ENCODE measurements around the gene ATPAF2.

The ATPAF2 gene

DNA sequence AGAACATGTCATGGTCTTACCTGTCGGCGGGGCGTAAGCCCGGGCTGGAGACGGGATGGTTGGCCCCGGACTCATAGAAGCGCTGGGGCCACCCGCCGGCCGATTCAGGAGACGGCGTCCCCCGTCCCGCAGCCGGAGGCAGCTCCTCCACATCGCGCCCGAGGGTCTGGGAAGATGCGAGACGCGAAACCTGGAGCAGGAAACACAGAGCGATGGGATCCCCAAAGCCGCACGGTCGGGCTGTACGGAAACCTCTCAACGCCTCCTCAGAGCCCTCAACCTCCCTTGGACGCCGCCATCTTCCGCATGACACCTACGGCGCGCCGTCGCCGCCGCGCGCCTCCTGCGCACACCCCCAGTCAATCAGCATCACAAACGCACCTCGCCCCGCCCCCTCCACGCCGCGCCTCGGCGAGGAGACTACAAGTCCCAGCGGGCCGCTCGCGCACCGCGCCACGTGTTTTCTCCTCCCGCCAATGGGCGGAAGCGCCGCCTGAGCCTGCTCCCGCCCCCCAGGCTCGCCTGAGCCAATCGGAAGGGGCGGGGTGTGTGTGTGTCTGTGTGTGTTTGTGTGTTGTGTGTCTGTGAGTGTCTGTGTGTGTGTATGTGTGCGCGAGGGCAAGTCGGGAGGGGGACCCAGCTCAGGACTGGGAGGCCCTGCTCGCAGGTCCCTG is at the start of gene ATPAF2, which contains the start of gene GID4:
Gene ATPAF2, minus strand, starts transcription at position 308 of the 674 bp plus-strand sequence. Its CDS starts 155 bp downstream, at position 153.
Gene GID4, plus strand, starts transcription at position 548 of the 674 bp plus-strand sequence. Its CDS starts 57 bp downstream, at position 605.
- ATAC-seq: peak; percentile 88 to 90

DNA sequence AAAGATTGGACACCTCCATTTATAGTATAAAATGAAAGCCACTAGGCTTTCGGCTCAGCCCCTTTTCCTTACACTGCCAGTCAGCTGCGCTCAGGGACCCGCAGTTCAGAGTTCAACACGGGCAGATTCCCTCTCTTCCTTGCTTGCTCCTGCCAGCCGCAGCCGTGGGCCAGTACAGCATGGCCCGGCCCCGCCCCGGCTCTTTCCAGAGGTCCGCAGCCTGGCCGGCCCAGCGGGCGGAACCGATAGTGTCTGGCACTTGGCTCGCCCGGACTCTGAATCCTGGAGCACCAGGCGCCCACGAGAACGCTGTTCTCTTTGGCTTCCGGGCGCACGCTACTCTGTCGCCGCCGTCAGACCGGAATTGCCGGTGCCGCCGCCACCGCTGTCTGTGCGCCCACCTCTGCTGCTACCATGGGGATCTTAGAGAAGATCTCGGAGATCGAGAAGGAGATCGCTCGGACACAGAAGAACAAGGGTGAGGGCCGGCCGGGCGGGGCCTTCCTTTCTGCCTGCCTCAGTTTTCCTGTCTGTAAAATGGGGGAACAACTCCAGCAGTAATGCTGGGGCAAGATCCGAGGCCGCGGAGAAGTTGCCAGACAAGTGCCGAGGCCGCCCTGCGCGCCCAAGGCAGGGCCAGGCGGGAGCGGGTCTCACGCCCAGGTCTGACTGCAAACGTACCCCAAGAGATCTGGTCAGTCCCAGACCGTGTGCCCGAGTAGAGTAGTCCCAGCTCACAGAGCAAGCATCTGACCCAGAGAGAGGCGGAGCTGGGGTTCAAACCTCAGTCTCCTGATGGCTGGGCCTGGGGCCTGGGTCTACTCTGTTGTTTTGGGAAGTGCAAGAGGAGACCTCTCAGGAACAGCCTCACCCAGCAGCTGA is 48.9 kb upstream of the ATPAF2 start, which contains the start of gene DRG2:
Gene DRG2, plus strand, starts transcription at position 339 of the 882 bp plus-strand sequence. Its CDS starts 76 bp downstream, at position 415.
- ATAC-seq: peak; percentile 94 to 95

DNA sequence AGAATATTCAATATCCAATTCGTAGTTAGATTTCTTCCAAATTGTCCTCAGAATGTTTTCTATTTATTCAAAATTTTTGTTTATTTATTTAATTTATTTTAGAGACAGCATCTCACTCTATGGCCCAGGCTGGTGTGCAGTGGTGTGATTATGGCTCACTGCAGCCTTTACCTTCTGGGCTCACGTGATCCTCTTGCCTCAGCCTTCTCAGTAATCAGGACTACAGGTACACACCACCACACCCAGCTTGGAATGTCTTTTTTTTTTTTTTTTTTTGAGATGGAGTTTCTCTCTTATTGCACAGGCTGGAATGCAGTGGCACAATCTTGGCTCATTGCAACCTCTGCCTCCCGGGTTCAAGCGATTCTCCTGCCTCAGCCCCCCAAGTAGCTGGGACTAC is 45.3 kb upstream of the ATPAF2 start:
- ATAC-seq: no peak

DNA sequence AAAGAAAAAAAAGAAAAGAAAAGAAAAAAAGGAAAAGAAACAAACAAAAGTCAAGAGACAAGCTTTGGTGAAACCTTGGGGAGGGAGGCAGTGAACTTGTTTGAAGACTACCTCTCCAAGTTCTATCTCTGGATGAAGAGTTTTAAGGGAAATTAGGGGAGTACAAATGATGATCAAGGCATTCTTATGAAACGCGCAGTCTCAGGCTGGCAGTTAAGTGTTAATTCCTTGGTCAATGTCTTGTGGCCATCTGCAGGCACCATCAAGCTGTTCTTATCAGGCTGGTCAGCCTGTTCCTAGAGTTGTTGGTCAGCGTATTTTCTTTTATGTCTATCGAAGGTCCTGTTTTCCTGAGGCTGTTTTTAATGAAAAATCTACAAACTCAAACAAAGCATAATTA is 40.6 kb upstream of the ATPAF2 start:
- ATAC-seq: no peak

DNA sequence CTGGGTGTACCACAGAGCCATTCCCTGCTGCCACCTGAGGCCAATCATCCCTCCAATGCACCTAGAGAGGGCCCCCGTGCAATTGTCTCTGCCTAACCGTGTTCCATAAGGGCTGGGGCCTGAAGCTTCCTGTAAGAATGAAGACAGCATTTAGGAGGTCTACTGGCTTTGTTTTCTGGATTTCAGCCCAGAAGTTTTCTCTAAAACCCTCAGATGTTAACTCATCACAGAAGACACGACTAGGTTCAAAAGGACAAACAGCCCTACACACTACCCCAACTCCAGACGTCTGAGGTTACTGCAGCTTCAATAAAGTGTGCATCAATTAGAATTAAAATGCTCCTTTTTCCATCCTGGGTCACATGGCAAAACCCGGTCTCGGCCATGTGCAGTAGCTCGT is 38.0 kb upstream of the ATPAF2 start:
- ATAC-seq: no peak

DNA sequence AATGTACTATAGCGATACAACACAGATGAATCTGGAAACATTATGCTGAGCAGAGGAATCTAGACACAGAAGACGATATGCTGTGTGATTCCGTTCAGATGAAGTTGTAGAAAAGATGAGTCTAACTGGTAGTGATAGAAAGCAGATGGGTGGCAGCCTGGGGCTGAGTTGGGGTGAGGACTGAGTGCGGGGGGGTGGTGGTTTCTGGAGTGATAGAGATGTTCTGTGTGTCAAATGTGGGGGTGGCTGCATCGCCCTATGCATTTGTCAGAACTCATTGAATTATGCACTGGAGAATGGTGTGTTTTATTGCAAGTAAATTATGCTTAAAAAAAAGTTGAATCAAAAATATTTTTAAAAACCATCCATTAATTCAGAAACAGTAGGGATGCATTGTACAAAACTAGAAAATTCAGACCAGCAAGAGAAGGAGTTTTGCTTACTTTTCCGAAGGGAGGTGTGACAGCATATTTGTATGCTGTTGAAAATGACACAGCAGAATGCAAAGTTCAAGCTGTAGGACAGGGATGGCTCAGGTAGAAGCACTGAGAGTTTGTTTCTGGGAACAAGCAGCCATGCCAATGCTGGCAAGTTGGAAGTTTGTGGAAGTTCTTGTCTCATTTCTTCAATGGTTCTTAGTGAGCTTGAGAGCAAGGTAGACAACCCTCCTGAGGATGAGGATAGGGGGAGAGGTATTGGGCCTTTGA is 35.8 kb upstream of the ATPAF2 start:
- no peak for ATAC-seq

DNA sequence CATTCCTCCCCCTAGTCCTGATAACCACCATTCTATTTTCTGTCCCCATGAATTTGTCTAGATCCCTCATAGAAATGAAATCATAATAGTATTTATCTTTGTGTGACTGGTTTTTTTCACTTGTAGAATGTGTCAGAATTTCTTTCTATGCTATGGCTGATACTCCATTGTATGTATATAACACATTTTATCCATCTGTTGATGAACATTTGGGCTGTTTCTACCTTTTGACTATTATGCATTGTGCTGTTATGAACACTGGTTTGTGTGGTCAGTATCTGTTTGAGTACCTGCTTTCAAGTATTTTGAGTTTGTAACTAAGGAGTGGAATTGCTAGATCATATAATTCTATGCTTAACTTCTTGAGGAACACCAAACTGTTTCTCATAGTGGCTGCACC is 32.8 kb upstream of the ATPAF2 start:
- no peak for ATAC-seq

DNA sequence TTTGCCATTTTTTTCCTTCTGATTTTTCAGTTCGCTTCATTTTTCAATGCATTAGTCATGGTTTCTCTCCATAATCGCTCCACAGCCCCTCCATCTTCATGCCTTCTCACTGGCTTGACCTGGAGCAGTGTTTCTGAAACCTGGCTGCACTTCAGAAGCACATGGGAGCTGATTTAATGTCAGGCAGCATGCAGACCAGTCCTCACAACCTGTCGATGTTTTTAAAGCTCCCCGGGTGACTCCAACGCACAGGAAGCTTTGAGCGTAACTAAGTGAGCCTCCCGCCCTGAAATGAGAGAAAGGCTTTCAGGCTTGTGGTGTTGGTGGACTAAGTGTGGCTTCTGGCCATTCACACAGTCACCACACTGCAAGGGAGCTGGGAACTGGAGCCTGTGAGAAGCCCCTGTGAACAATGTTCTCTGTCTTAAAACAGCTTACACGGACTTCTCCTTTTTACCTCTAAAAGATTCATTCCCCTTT is 31.9 kb upstream of the ATPAF2 start:
- no peak for ATAC-seq

DNA sequence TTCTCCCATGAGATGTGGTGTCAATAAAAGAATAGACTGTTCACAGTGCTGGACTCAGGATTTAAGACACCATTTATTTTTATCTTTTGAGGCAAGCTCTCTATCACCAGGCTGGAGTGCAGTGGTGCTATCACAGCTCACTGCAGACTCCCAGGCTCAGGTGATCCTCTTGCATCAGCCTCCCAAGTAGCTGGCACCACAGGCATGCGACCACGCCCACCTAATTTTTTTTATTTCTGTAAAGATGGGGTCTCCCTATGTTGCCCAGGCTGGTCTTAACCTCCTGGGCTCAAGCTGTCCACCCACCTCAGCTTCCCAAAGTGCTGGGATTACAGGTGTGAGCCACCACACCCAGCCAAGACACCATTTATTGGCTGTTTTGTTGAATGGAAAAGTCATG is 30.1 kb upstream of the ATPAF2 start:
- no peak for ATAC-seq

DNA sequence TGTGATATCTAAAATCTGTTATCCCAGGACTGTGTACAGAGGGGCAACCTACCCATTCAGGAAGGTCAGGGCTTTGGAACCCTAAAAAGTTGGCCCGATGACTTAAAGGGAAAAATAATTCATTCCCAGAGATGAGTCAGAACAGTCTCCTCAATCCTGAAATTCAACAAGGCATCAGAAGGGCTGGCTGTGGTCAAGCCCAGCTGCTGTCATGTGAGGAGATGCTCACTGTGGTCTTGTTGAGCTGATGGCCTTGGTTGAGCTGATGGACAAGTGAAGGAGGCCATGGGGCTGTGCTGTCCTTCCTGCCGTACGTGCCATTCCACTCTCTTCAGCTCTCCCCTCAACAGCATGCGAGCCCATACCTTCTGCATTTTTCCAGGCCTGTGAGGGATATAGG is 27.9 kb upstream of the ATPAF2 start:
- no peak for ATAC-seq

DNA sequence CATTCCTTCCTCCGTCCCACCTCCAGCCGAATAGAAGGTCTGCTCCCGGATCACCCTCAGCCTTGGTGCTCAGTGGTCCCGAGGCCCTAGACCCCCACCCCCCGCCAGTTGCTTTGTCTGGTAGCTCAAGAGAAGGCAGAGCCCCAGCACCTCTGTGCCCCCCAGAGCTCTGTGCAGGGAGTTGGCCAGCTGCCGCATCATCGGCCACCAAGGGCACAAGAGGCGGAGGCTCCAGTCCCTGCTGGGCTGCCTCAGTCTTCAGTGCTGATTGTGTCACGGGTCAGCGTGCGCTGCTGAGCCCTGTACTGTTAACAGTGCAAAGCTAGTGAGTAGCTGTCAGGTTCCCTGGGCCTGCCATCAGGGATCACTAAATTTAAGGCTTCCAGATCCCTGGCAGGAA is 26.6 kb upstream of the ATPAF2 start:
- no peak for ATAC-seq

DNA sequence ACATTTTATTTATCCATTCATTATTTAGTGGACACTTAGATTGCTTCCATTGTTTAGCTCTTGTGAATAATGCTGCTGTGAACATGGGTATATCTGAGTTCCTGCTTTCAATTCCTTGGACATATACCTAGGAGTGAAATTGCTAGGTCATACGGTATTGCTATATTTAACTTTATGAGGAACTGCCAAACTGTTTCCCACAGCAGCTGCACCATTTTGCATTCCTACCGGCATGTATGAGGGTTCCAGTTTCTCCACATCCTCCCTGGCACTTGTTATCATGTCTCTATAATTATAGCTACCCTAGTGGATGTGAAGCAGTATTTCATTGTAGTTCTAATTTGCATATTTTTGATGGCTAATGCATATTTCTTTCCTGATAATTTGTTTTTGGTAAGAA is 25.1 kb upstream of the ATPAF2 start:
- ATAC-seq: no peak

DNA sequence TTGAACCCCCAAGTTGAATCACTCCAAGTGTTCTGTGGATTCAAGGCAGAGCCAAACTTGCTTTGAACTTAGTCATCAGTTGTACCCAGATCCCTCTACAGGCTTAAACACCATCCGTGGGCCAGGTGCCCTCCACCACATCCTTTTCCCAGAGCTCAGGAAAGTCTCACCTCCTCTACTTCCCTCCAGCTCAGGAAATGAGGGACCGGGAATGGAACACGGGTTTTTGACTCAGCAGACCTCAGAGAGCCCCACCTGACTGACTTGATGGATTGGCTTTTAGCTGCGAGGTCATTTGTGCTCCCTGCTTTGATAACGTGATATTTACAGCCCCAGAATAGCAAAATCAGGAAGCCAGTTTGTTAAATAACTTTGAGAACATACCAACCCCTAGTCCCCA is 20.3 kb upstream of the ATPAF2 start:
- ATAC-seq: no peak

DNA sequence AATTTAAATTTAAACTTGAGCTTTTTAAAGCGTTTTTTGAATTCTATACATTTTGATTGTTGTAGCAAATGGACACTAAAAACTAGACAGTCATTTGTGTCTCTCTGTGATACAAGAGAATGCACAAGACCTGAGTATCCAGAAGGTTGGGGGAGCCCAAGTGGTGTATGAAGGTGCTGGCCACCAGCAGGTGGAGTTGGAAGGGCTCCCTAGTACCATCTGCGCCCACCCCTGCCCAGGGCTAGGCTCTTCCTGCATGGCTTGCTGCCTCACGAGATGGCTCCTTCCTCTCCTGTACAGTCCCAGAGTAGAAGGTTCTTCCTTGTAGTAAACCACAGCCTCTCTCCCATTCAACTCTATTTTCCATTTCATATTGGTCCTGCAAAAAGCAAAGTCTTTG is 17.2 kb upstream of the ATPAF2 start:
- ATAC-seq: no peak

DNA sequence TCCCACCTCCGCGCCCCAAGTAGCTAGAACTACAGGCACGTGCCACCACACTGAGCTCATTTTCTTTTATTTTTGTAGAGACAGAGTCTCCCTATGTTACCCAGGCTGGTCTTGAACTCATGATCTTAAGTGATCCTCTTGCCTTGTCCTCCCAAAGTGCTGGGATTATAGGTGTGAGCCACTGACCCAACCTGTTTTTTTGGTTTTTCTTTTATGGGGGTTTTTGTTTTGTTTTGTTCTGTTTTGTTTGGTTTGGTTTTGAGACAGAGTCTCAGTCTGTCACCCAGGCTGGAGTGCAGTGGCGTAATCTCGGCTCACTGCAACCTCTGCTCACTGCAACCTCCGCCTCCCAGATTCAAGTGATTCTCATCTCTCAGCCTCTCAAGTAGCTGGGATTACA is 16.6 kb upstream of the ATPAF2 start:
- no peak for ATAC-seq

DNA sequence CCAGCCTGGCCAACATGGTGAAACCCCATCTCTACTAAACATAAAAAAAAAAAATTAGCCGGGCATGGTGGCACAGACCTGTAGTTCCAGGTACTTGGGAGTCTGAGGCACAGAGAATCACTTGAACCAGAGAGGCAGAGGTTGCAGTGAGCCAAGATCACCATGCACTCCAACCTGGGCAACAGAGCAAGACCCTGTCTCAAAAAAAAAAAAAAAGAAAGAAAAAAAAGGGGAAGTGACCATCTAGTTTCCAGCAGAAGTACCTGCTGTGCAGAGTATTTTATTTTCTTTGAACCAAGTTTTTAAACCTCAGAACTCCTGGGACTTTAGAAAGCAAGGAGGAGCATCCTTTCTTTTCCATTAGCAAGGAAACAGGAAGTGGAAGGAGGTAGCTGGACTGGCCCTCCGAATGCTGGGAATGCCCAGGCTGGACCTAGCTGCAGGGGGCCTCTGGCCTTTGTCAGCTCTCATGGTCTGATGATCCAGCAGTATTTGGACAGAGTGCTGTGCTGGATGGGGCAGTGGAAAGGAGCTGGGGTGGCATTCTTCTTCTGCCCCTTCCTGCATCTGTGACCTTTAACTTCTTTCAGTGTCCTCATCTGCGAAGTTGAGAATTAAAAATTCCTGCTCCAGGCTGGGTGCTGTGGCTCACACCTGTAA is 6.9 kb upstream of the ATPAF2 start:
- ATAC-seq: no peak

DNA sequence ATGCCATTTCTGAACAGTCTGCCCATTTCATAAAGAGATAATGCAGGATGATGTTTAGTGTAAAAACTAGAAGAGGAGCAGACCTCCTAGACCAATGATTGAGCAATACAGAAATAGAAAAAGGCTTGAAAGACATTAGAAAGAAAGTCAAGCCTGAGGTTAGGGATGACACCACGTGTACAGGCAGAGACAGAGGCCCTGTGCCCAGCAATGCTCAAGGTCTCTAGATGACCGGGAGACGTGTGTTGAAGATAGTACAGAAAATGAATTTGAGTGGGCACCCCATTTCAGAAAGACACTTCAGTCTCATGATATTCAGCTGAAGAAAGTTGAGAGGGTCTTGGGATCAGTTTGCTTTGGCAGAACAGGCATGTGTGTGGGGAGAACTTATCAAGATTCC is 5.6 kb upstream of the ATPAF2 start:
- no peak for ATAC-seq

DNA sequence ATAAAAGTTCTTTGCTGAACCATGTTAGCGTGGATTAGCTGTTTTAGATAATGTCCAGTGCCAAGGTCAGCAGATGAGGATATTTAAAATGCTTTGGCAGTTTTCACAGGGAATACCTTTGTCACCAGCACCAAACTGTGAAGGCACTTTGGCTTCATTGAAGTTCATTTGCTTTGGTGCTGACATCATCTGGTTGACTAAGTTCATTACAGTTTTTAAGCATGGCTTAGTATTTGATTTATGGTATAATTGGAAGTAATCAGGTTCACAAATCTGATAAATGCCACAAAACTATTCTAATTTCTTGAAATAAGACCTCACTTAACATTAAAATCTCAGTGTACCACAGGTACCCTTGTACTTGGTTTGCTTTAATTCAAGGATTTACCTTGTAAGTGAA is 4.5 kb upstream of the ATPAF2 start:
- no peak for ATAC-seq

DNA sequence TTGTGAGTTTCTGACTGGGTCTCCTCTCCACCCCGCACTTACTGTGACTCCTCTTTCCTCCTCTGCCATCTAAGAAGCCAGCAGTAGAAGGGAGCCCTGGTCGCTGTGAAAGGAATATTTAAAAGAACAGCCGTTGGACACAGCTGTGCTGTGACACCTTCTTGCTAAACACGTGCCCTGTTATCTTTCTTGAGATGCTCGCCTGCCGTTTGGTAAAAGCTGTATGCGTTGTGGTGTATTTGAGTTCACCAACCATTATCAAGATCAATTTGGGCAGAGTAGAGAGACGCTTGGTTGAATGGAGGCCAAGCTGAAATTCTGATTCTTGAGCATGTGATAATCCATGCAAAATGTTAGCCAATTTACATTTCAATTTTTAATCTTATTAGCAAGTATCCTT is 4.0 kb upstream of the ATPAF2 start:
- no peak for ATAC-seq

DNA sequence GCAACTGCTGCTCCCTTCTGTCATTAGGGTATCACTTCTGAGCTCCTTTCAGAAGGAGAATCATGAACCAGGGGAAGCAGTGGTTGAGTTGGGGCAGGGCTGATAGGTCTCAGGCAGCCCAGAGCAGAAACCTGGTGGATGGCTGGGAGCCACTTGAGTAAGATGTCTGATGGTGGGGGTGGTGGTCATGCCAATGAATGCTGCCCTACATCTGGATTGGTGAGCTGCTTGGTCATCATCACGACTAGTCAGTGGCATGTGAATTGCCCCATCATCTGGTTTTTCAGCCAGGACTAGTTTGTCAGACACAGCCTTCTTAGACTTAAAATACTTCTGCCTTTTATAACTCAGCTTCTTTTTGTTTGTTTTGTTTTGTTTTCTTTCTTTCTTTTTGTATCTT is 2.8 kb upstream of the ATPAF2 start:
- no peak for ATAC-seq

DNA sequence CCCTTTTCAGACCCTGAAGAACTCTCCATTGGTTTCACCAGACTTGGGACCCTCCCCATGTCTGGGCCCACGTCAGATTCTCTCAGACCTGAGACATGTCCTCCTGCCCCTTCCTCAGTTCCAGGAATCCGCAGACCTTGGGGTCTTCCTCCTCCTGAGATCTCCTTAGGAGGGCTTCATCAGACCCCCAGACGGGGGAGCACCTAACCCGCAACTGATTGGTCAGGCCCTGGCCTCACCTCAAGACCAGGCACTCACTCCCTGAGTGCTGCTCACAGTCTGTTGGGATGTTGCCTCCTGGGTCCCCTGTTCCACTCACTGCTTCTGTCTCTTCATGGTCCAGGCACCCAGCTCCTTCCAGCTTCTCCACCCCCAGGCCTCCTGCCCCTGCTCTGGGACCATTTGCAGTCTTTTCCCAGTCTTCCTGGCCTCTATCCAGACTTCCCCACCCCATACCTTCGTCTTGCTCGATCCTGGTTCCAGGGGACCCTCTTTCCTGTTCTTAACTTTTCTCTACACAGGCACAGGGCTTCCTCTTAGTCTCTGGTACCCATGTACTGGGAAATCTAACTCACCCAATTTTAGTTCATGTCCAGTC is 1.4 kb upstream of the ATPAF2 start:
- ATAC-seq: no peak

All from activated CD4-positive, CD25-positive, alpha-beta regulatory T cell treated with anti-CD3 and anti-CD28 coated beads, Interleukin-2, amount 50 U/mL, for 24 hours (primary cell).